ENCODE data around the gene ADAMTS6.
"Not testable (repeated sequence)": the region's sequence is repeated elsewhere in the genome, so short reads cannot be mapped to it uniquely, and the experiment has no call there.

Gene ADAMTS6

GRCh38 chr5:65474130-65474711, 7.5 kb downstream of the ADAMTS6 start:
- no peak for FAIRE-seq

DNA sequence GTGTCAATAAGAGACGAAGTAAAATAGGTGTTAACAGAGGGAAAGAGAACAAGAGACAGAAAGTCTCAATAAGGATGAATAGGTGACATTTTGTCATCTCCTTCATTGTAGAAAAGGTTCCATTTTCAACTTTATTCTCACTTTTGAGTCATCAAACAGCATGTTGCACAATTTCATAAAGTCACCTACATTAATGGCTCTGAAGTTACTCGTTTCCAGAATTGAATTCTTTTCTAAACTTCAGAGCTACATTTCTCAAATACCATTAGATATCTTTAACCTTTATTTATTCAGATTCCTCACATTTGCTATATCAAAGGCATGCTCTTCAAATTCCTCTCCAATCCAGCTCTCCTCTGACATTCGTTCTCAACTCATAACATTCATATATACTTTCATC, 13.1 kb downstream of the ADAMTS6 start:
- no peak for FAIRE-seq

DNA sequence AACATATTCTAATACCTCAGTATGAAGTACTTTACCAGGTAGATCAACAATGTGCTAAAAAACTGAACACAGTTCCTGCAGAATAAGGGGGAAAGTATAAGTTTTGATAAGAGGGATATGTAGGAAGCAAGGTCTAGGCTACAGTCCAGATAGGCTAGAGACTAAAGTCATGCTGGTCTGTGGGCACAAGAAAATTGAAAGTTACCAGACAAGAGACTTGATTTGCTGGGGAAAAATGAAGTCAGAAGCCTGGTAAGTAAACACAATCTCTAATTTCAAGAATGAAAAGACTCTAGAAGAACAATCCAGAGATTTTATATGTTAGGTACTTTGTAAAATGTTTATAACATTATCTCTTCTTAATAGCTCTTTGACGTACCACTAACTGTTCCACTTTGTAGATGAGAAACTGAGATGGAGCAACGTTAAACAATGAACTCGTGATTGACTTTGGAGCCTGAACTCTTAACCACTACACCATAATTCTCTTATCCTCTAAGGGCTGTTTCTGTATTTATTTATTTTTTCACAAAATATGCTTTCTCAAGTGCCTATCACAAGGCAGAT, 19.5 kb downstream of the ADAMTS6 start:
- FAIRE-seq, result no peak

DNA sequence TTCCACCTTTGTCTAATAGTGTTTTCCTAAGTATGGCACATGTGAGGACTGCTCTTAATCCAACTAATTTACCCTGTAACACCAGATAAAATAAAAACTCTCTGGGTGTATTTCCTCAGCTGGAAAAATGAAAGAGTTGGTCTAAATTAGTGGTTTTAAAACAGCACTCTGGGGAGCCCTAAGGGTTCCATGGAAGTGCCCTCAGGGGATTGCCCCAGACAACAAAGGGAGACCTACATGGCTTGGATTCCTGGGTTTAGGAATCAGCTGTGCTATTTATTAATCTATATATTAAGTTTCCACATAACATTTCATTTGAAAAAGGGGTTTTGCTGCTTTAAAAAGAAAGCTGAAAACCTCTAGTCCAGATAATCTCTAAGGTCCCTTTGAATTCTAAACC, 20.2 kb downstream of the ADAMTS6 start:
- FAIRE-seq, result no peak

DNA sequence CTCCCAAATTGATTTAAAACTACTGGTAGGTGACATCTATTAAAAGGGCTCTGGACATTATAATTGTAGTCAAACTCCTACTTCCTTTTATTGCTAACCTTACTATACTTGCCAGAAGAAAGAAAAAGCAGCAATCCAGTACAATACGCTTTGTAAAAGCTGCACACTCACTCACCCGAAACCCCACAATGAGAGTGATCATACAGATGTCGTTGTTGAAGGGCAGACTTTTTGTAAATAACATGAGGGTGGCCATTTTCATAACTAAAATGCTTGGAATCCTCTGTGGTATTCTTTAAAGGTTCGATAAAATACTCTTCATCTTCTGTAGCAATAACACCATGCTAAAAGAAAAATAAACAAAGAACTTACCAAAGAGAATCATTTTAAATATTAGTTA, 21.7 kb downstream of the ADAMTS6 start:
- FAIRE-seq, result no peak

GRCh38 chr5:65455064-65455463, 26.7 kb downstream of the ADAMTS6 start:
- FAIRE-seq, result no peak

GRCh38 chr5:65451436-65451835, 30.3 kb downstream of the ADAMTS6 start:
- no peak for FAIRE-seq

- no peak for FAIRE-seq
These were observed 35.0 kb downstream of the ADAMTS6 start for GRCh38 chr5:65446682-65447081.

DNA sequence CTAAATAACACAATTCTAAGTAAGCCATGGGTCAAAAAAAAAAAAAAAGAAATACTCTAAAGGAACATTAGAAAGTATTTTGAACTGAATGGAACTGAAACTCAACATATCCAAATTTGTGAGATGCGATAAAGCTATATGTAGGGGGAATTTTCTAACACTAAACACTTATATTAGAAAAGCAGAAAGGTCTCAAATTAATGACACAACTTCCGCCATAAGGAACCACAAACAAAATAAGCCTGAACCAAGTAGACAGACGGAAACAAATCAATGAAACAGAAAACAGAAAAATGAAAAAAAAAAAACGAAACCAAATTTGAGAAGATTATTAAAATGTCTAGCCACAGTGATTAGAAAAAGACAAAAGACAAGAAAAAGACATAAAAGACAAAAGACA, 39.9 kb downstream of the ADAMTS6 start:
- no peak for FAIRE-seq

DNA sequence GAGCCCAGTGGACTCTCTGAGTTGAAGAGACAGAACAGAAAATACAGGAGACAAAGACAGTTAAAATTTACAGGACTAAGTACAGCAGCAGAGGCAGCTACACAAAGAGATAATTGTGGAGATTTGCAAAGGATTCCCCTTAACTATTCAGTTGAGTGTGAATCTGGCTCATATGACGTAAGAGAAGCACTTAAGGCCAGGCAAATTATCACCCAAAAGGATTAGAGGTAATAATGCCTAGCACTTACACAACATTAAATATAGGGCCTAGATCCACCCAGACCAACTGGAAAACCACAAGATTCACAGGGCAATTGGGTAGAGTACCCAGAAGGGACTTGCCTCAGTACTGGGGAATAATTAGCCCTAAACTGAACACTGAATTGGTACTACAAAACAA, 41.3 kb downstream of the ADAMTS6 start:
- FAIRE-seq, result no peak

- FAIRE-seq, result no peak
These were observed 47.6 kb downstream of the ADAMTS6 start for GRCh38 chr5:65434122-65434521.

- FAIRE-seq, result no peak
These were observed 55.1 kb downstream of the ADAMTS6 start for GRCh38 chr5:65426656-65427055.

- no peak for FAIRE-seq
These were observed 58.1 kb downstream of the ADAMTS6 start for GRCh38 chr5:65423623-65424022.

GRCh38 chr5:65418661-65419060, 63.1 kb downstream of the ADAMTS6 start:
- FAIRE-seq, result no peak

DNA sequence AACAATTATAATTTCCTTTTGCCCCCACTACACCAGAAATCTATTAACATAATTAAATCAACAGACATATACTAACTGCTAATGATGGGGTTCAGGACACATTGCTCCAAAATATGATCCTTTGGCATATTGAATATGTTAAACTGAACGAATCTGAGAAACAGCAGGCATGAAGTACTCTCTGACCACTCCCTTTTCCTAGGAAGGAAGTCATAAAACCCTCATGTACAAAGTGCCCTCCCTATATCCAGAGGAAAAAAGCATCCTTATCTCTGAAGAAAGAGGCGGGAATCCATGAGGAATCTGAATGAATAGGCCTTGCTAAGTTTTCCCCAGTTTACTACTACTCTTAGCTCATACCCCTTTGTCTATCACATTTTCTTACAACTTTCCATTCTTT, 67.9 kb downstream of the ADAMTS6 start:
- FAIRE-seq, result no peak

DNA sequence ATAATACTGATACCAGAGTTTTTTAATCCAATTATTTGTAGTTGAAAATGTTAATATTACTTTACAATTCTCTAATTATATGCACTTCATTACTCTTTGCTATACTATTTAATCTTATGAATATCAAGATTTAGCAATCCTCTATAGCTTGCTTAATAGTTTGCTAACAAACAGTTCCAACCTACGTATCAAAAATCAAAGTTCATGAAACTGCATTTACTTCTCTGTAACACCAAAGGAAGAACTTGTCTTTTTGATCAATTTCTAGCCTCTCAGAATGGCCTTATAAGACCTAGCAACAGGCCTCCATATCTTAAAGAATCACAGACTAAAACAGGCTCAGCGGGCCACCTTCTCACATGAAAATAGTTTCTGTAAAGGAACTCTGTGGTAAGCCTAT, 68.9 kb downstream of the ADAMTS6 start:
- no peak for FAIRE-seq

GRCh38 chr5:65411356-65411755, 70.4 kb downstream of the ADAMTS6 start:
- FAIRE-seq, result no peak

DNA sequence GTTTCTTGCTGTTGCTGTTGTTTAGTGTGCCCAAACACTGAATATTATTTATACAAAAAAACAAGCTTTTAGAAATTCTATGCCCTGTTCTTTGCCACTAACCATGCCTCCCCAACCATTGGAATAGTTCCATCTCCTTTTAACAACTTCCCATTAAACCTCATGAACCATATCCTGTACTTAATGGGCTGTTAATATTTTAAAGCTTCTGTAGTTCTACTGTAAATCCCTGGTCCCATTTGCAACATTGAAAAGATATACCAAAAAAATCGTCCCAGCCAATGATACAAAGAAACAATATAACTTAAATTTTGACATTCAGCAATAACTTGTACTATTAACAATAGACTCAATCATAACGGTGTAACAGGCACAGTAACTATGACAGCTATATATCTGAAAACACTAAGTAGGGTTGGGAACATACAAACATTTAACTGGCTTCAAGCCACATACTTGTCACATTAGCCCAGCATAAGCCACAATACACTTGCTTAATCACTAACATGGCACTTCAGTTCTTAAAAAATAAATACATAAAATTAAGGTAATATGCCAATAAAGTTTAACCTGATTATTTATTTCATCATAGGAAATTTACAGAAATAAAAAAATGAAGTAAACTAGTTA, 86.1 kb downstream of the ADAMTS6 start:
- FAIRE-seq, result no peak

GRCh38 chr5:65394087-65394486, 87.6 kb downstream of the ADAMTS6 start:
- no peak for FAIRE-seq

DNA sequence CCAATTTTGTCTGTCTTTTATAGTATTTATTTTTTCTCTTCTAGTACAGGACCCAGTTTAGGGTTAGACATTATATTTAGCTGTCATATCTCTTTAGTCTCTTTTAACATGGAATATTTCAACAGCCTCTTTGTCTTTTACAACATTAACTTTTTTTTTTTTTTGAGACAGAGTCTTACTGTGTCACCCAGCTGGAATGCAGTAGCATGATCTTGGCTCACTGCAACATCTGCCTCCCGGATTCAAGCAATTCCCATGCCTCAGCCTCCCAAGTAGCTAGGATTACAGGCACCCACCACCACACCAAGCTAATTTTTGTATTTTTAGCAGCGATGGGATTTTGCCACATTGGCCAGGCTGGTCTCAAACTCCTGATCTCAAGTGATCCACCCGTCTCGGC, 90.1 kb downstream of the ADAMTS6 start:
- no peak for FAIRE-seq

GRCh38 chr5:65390208-65390607, 91.5 kb downstream of the ADAMTS6 start:
- no peak for FAIRE-seq

DNA sequence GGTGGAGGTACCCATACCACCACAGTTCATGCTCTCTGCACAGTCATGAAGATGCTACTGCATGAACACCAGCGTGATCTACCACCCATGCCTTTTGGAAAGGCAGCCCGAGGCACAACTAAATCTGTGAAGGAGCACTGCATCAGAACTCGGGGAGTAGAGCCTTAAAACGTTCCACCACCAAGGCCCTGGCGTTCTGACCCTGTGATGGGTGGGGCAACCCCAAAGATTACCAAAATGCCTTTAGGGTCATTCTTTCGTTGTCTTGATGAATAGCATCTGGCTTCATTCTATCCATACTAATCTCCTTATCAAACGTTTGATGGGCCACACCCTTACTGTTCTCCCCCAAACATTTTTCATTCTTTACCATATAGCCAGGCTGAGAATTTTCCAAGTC, 97.9 kb downstream of the ADAMTS6 start:
- FAIRE-seq, result no peak

- no peak for FAIRE-seq
These were observed 99.1 kb downstream of the ADAMTS6 start for GRCh38 chr5:65382582-65382981.

DNA sequence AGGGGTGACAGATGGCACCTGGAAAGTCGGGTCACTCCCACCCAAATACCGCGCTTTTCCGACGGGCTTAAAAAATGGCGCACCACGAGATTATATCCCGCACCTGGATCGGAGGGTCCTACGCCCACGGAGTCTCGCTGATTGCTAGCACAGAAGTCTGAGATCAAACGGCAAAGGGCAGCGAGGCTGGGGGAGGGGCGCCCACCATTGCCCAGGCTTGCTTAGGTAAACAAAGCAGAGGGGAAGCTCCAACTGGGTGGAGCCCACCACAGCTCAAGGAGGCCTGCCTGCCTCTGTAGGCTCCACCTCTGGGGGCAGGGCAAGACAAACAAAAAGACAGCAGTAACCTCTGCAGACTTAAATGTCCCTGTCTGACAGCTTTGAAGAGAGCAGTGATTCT, 111.2 kb downstream of the ADAMTS6 start:
- FAIRE-seq, result not testable (repeated sequence)

DNA sequence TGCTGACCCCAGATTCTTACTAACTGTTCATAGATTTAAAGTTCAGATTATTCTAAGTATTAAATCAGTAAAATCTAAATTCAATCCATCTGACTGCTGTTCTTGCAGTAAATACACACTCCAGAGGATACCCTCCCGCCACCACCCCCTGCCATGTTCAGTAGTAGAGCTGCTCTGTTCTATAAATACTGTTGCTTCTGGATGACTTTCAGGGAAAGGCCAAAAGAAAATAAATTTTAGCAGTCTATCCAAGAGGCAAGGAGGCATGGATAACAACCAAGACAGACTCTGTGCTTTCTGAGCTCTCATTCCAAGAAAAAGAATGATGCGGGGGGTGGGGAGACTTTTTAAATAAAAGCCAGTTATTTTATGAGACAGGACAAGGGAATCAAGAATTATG, 115.1 kb downstream of the ADAMTS6 start:
- no peak for FAIRE-seq
